Breast epithelium (tissue), 4 donors: ENCODE measurements around the gene KCNJ4. TPM values are rescaled to one million over a fixed set of nuclear protein-coding genes. Genes with fewer than 3 reads are reported as not detected.

ENCODE experiments used
- DNase-seq, 2 donors: peaks; one replicate each; pipeline ENCODE4 v3.0.0-alpha.2; 2019; ENCODE audit warnings: low spot score in 2 of 2
- H3K27ac ChIP-seq, 2 donors: fragments of 200-600 bp; sonication (generic) in 1 of 2; one replicate each; pipeline ENCODE4 v1.5.1; 2016 to 2019; ENCODE audit warnings: mild to moderate bottlenecking in 1 of 2
- H3K27me3 ChIP-seq, 2 donors: fragments of 200-600 bp; sonication (generic) in 1 of 2; one replicate each; pipeline versions ENCODE4 v1.5.1 to v1.6.0; 2017 to 2019; ENCODE audit warnings: control low read depth in 1 of 2, mild to moderate bottlenecking in 1 of 2
- H3K36me3 ChIP-seq: fragments of 200-600 bp; one replicate; pipeline ENCODE4 v1.5.1; 2019
- H3K4me1 ChIP-seq, 2 donors: fragments of 200-600 bp; sonication (generic); one replicate each; pipeline ENCODE4 v1.5.1; 2016 to 2019; ENCODE audit warnings: control low read depth in 1 of 2
- H3K4me3 ChIP-seq, 3 donors: fragments of 200-600 bp; sonication (generic); 1 replicate in 2 of 3; 2 replicates in 1 of 3; pipeline ENCODE4 v1.5.1; 2016 to 2019; ENCODE audit warnings: mild to moderate bottlenecking in 3 of 3, moderate library complexity in 2 of 3
- H3K9me3 ChIP-seq, 2 donors: fragments of 200-600 bp; sonication (generic) in 1 of 2; one replicate each; pipeline ENCODE4 v1.5.1; 2016 to 2019; ENCODE audit warnings: control low read depth in 1 of 2
- CTCF ChIP-seq, 3 donors: fragments of 450-650 bp; IDR thresholded peaks; one replicate each; pipeline ENCODE4 v1.5.1; 2016 to 2017; ENCODE audit warnings: antibody characterized with exemption in 3 of 3, mild to moderate bottlenecking in 3 of 3, moderate library complexity in 3 of 3
- POLR2A ChIP-seq: fragments of 450-650 bp; IDR thresholded peaks from one replicate; pipeline ENCODE4 v1.6.1; 2016; ENCODE audit warnings: antibody characterized with exemption, mild to moderate bottlenecking, moderate library complexity
- POLR2AphosphoS5 ChIP-seq, 3 donors: sonication (generic); formaldehyde crosslinking; IDR thresholded peaks; one replicate each; pipeline ENCODE4 v1.6.1; 2017; ENCODE audit warnings: antibody characterized with exemption in 3 of 3
- intact Hi-C: fragments of 100-400 bp; cut with DNase I; formaldehyde crosslinking; loops from one replicate; pipeline ENCODE4 v1.15.1; 2023; ENCODE audit warnings: low total_unique reads
- total RNA-seq, 3 donors: library from RNA; depleted of rRNA; stranded (reverse); fragments of >200 nt; gene quantifications; one replicate each; pipeline ENCODE4 v1.1.0, GENCODE V29; 2016

KCNJ4 gene
- total RNA-seq, 3 donors from 2014 or later, result not detected

GRCh38 chr22:38427465-38427864 is 27.5 kb downstream of the KCNJ4 start:
- Histone ChIP-seq H3K36me3 (no peaks in the 10 kb centered on the region), H3K4me3 (no peak overlapping the region), H3K27me3 (no peaks in the 10 kb centered on the region), H3K27ac (no peak overlapping the region), H3K9me3 (no peaks in the 10 kb centered on the region), H3K4me1 (no peaks in the 10 kb centered on the region)
- DNase-seq, result no peak
- intact Hi-C loops, result loop anchor here (10.0 kb wide), 1 partner anchor 1243 kb away; the partner anchor contains the start of gene C1QTNF6
- TF ChIP-seq CTCF (IDR thresholded peaks at IDR 0.05), result no peak
- TF ChIP-seq POLR2AphosphoS5 (IDR thresholded peaks at IDR 0.05), result no peak
- no peak for TF ChIP-seq POLR2A

- Histone ChIP-seq H3K27ac (no peak overlapping the region), H3K9me3 (no peaks in the 10 kb centered on the region), H3K4me1 (no peaks in the 10 kb centered on the region), H3K27me3 (no peaks in the 10 kb centered on the region), H3K4me3 (no peak overlapping the region), H3K36me3 (no peaks in the 10 kb centered on the region)
- no peak for DNase-seq
- intact Hi-C loops, result loop anchor here (10.0 kb wide), 1 partner anchor 1242 kb away; the partner anchor contains the start of gene C1QTNF6
- TF ChIP-seq POLR2A, result no peak
- TF ChIP-seq CTCF (IDR thresholded peaks at IDR 0.05), result no peak
- TF ChIP-seq POLR2AphosphoS5 (IDR thresholded peaks at IDR 0.05), result no peak
These were observed 28.4 kb downstream of the KCNJ4 start for GRCh38 chr22:38426628-38427027.

- Histone ChIP-seq H3K36me3 (no peaks in the 10 kb centered on the region), H3K27ac (no peak overlapping the region), H3K4me3 (no peak overlapping the region), H3K4me1 (no peaks in the 10 kb centered on the region), H3K27me3 (no peaks in the 10 kb centered on the region), H3K9me3 (no peaks in the 10 kb centered on the region)
- intact Hi-C loops, result loop anchor here (10.0 kb wide), 1 partner anchor 1240 kb away; the partner anchor contains the start of gene C1QTNF6
- no peak for TF ChIP-seq POLR2AphosphoS5 (IDR thresholded peaks at IDR 0.05)
- no peak for TF ChIP-seq CTCF (IDR thresholded peaks at IDR 0.05)
- TF ChIP-seq POLR2A, result no peak
- no peak for DNase-seq
These were observed 30.4 kb downstream of the KCNJ4 start for GRCh38 chr22:38424525-38425080.

GRCh38 chr22:38423512-38424503 is 31.2 kb downstream of the KCNJ4 start:
- Histone ChIP-seq H3K27ac (peak overlapping the region in 1 of 2 donors; percentile 5), H3K36me3 (no peaks in the 10 kb centered on the region), H3K27me3 (no peaks in the 10 kb centered on the region), H3K9me3 (no peaks in the 10 kb centered on the region), H3K4me3 (no peak overlapping the region), H3K4me1 (no peaks in the 10 kb centered on the region)
- no peak for TF ChIP-seq POLR2A
- TF ChIP-seq CTCF (IDR thresholded peaks at IDR 0.05), result no peak
- TF ChIP-seq POLR2AphosphoS5 (IDR thresholded peaks at IDR 0.05), result no peak
- no peak for DNase-seq
- intact Hi-C loops, result loop anchor here (10.0 kb wide), 1 partner anchor 1239 kb away; the partner anchor contains the start of gene C1QTNF6
